ENCODE results near the gene NUP98. TPM values are rescaled to one million over a fixed set of nuclear protein-coding genes. Genes with fewer than 3 reads are reported as not detected.

Gene NUP98
- total and polyA plus RNA-seq, 2 donors (not counting 3 experiments of a cell fraction or from before 2014, with no cell fraction given), result 92.7 to 169 TPM

DNA sequence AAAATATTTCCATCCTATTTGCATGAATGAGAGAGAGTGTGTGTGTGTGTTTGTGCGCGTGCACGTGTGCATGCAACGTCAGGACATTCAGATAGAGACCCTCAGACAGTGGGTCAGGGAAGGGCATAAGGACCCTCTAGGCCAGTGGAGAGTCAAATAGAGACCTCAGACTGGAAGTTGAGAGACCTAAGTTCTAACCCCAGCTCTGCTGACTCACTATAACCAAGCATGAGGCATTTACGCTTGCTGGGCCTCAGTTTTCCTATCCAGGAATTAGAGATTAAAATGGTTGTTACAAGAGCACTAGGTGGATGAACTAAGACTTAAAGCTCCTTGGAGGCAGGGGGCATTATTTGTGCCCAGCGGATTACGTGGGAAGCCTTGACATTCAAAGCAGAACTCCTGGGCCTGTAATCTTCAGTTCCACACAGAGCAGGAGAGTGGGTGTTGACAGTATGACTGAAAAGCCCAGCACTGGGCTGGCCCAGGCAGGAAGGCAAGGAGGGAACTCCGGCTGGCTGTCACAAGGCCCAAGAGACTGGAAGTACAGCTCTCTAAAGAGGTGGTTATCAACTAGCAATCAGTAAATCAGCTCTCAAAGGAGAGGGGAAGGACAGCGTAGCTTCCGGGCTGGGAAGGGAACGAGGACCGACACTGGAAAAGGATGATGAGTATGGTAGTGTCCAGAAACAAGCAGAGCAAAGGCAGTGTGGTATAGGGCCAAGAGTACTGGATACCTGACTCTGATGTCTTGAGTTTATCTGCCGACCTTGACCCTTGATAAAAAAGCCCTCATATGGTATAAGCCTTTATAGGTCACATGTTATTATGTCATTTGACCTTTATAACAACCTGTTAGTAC is 34.3 kb upstream of the NUP98 start:
- no peaks in the 10 kb centered on the region for H4K20me1 ChIP-seq (replicated peaks; ENCODE audit: control insufficient read depth, extremely low read depth, insufficient read depth, low read length)
- no peak overlapping the region for H3K9ac ChIP-seq (replicated peaks; ENCODE audit: extremely low read depth, insufficient read depth, low read length)
- BruUV-seq (replicated peaks), result no TSS peak
- ChIA-PET CTCF (interaction anchor here (1.0 to 7.3 kb wide), 3 partner anchors 9 to 241 kb away, joined by 3 to 38 read pairs (median 7); partner anchors contain the start of gene RHOG), POLR2A (no interaction called here)
- dilution Hi-C loops (cut with MboI; ENCODE audit: extremely low pct_ligation_motif_present, low sequenced_read_pairs), result no loop called here
- intact Hi-C loops (cut with micrococcal nuclease), result no loop called here
- FAIRE-seq (peak; percentile 12), DNase-seq (ENCODE audit: low read depth, low spot score) (no peak)
- peaks cover 54% of the 10 kb centered on the region for H3K79me2 ChIP-seq (ENCODE audit: control insufficient read depth, insufficient read depth, low read length)
- H3K27ac ChIP-seq (ENCODE audit: insufficient read depth, low read depth, low read length), result no peak overlapping the region
- no peaks in the 10 kb centered on the region for H3K9me3 ChIP-seq (replicated peaks; ENCODE audit: control insufficient read depth, insufficient read depth, low read length)
- peaks cover 12% of the 10 kb centered on the region for H3K4me1 ChIP-seq (ENCODE audit: control insufficient read depth, extremely low read depth, insufficient read depth, low read length)
- no peak overlapping the region for H3K4me3 ChIP-seq (replicated peaks in 1 of 3; ENCODE audit: insufficient read depth in 1 of 3, low read depth in 1 of 3, low read length in 3 of 3)
- no peaks in the 10 kb centered on the region for H3K9me1 ChIP-seq (replicated peaks; ENCODE audit: control insufficient read depth, extremely low read depth, insufficient read depth, low read length)
- H2AFZ ChIP-seq (ENCODE audit: low read depth, low read length), result no peak overlapping the region
- peaks cover 2 to 18% of the 10 kb centered on the region in 2 experiments for H3K36me3 ChIP-seq (ENCODE audit: control insufficient read depth in 2 of 2, extremely low read depth in 1 of 2, insufficient read depth in 2 of 2, low read length in 2 of 2)
- no peaks in the 10 kb centered on the region for H3K27me3 ChIP-seq (ENCODE audit: control insufficient read depth in 2 of 2, insufficient read depth in 2 of 2, low read length in 2 of 2)
- TF ChIP-seq GATA2 (IDR thresholded peaks at IDR 0.05; ENCODE audit: insufficient read depth, insufficient read length, low read depth, low read length) (no peak), EZH2 (IDR thresholded peaks at IDR 0.05; ENCODE audit: borderline replicate concordance, low read depth, low read length, severe bottlenecking) (no peak), JUN (IDR thresholded peaks at IDR 0.05; ENCODE audit: borderline replicate concordance, insufficient read depth, insufficient read length, low read depth) (no peak), POLR2AphosphoS5 (IDR thresholded peaks at IDR 0.05; ENCODE audit: insufficient read depth, low read depth, low read length) (no peak), POLR2A (IDR thresholded peaks at IDR 0.05; ENCODE audit: low read depth, low read length) (no peak), MYC (IDR thresholded peaks at IDR 0.05; ENCODE audit: low read depth, low read length) (no peak), CTCF (IDR thresholded peaks at IDR 0.05; ENCODE audit: extremely low read depth in 1 of 2, insufficient read depth in 1 of 2, low read depth in 1 of 2, low read length in 2 of 2) (no peak), FOS (IDR thresholded peaks at IDR 0.05; ENCODE audit: borderline replicate concordance, insufficient read depth, low read length) (no peak), MAX (IDR thresholded peaks at IDR 0.05; ENCODE audit: insufficient read depth, insufficient read length) (no peak)
- H3K4me2 ChIP-seq (ENCODE audit: insufficient read depth, low read length), result no peak overlapping the region

Measured in endothelial cell of umbilical vein (primary cell).